ENCODE measurements around the gene VAT1L. TPM values are rescaled to one million over a fixed set of nuclear protein-coding genes. Genes with fewer than 3 reads are reported as not detected.

VAT1L gene
- total RNA-seq, 6 experiments from 2014 or later: 0.19 to 0.64 (median 0.51) TPM; not detected in 1

DNA sequence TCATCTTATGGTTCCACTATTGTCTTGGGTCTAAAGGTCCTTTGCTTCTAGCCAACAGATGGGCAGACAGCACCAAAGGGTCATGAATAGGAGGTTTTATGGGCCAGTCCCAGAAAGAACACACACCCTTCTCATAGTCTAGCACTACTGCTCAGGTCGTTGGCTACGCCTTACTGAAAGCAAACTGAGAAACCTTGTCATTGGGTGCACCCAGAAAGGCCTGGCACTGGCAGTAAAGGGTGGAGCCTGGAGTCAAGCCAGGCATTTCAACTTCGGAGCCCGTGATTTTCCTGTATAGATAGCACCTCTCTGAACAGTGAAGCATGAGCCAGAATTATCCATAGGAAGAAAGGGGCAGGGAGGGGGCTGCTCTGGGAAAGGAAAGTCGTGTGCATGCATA, 74.9 kb downstream of the VAT1L start:
- ATAC-seq (no peak), DNase-seq (no peak)
- Histone ChIP-seq H3K9me3 (no peaks in the 10 kb centered on the region), H3K36me3 (no peaks in the 10 kb centered on the region), H3K4me1 (no peaks in the 10 kb centered on the region), H3K27me3 (no peaks in the 10 kb centered on the region), H3K4me3 (no peak overlapping the region), H3K27ac (no peak overlapping the region)
- WGBS (ENCODE audit: insufficient coverage, low coverage, low lambda C conversion rate, missing lambda C conversion rate): 52% methylated on average over 5 of the region's 5 CpGs
- intact Hi-C loops (cut with DNase I): no loop called here
- no peak for TF ChIP-seq POLR2A (IDR thresholded peaks at IDR 0.05)
- TF ChIP-seq, protein P1, sequence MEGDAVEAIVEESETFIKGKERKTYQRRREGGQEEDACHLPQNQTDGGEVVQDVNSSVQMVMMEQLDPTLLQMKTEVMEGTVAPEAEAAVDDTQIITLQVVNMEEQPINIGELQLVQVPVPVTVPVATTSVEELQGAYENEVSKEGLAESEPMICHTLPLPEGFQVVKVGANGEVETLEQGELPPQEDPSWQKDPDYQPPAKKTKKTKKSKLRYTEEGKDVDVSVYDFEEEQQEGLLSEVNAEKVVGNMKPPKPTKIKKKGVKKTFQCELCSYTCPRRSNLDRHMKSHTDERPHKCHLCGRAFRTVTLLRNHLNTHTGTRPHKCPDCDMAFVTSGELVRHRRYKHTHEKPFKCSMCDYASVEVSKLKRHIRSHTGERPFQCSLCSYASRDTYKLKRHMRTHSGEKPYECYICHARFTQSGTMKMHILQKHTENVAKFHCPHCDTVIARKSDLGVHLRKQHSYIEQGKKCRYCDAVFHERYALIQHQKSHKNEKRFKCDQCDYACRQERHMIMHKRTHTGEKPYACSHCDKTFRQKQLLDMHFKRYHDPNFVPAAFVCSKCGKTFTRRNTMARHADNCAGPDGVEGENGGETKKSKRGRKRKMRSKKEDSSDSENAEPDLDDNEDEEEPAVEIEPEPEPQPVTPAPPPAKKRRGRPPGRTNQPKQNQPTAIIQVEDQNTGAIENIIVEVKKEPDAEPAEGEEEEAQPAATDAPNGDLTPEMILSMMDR (IDR thresholded peaks at IDR 0.05): no peak

DNA sequence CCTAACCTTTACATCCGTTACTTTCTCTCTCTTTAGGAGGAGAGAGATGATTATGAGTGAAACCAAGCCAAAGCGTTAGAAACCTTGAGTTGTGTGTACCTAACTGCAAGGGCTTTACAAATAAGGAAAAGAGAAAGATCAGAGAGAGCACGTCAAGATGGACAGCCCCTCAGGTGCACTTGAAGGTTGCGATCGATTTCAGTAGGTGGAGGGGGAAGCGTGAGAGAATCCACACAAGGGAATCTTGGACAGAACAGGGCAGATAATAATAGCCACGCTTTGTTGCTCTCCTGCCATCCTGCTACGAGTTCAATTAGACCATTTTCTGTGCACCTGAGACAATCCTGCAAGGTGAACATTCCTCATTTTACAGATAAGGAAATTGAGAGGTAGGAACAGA, 78.4 kb downstream of the VAT1L start:
- Histone ChIP-seq H3K27ac (no peak overlapping the region), H3K27me3 (no peaks in the 10 kb centered on the region), H3K4me1 (no peaks in the 10 kb centered on the region), H3K36me3 (no peaks in the 10 kb centered on the region), H3K9me3 (no peaks in the 10 kb centered on the region), H3K4me3 (no peak overlapping the region)
- DNase-seq: no peak
- intact Hi-C loops (cut with DNase I): no loop called here
- WGBS (ENCODE audit: insufficient coverage, low coverage, low lambda C conversion rate, missing lambda C conversion rate): 33% methylated on average over 5 of the region's 8 CpGs
- no peak for ATAC-seq
- TF ChIP-seq, protein P1 (IDR thresholded peaks at IDR 0.05): no peak
- no peak for TF ChIP-seq POLR2A (IDR thresholded peaks at IDR 0.05)

DNA sequence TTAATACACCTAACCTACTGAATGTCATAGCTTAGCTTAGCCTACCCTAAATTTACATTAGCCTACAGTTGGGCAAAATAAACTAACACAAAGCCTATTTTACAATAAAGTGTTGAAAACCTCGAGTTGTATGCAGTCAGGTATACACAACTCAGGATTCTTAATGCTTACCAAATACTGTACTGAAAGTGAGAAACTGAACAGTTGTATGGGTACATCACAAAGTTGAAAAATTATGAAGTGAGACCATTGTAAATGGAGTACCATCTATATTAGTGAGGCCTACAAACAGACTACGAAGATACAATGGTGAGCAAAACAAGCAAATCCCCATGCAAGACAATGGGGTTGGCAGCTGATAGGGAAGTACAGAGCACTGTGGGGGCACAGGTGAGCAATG, 79.7 kb downstream of the VAT1L start:
- H3K27ac ChIP-seq: no peak overlapping the region
- intact Hi-C loops (cut with DNase I): no loop called here
- ATAC-seq (no peak), DNase-seq (no peak)
- 77% methylated on average over 2 of the region's 2 CpGs for WGBS (ENCODE audit: insufficient coverage, low coverage, low lambda C conversion rate, missing lambda C conversion rate)
- H3K27me3 ChIP-seq: no peaks in the 10 kb centered on the region
- no peak overlapping the region for H3K4me3 ChIP-seq
- H3K36me3 ChIP-seq: no peaks in the 10 kb centered on the region
- TF ChIP-seq, protein P1 (IDR thresholded peaks at IDR 0.05): no peak
- TF ChIP-seq POLR2A (IDR thresholded peaks at IDR 0.05): no peak
- H3K9me3 ChIP-seq: no peaks in the 10 kb centered on the region
- no peaks in the 10 kb centered on the region for H3K4me1 ChIP-seq

GRCh38 chr16:77868478-77868877, 80.1 kb downstream of the VAT1L start:
- H3K9me3 ChIP-seq: no peaks in the 10 kb centered on the region
- no peak overlapping the region for H3K27ac ChIP-seq
- 88% methylated on average over 2 of the region's 5 CpGs for WGBS (ENCODE audit: insufficient coverage, low coverage, low lambda C conversion rate, missing lambda C conversion rate)
- H3K27me3 ChIP-seq: no peaks in the 10 kb centered on the region
- intact Hi-C loops (cut with DNase I): no loop called here
- H3K4me1 ChIP-seq: no peaks in the 10 kb centered on the region
- DNase-seq: no peak
- no peaks in the 10 kb centered on the region for H3K36me3 ChIP-seq
- ATAC-seq: no peak
- no peak for TF ChIP-seq POLR2A (IDR thresholded peaks at IDR 0.05)
- TF ChIP-seq, protein P1 (IDR thresholded peaks at IDR 0.05): no peak
- no peak overlapping the region for H3K4me3 ChIP-seq

All from right lobe of liver (tissue), 6 donors.